A172 (cell line): ENCODE measurements around the gene IRAK1. TPM values are rescaled to one million over a fixed set of nuclear protein-coding genes. Genes with fewer than 3 reads are reported as not detected.
A peak's percentile ranks its signal among the peaks of the same experiment; 100 is the strongest.

Source experiments
- DNase-seq: peaks from one replicate; pipeline ENCODE4 v3.0.0-alpha.2; 2015; ENCODE audit warnings: low spot score
- total RNA-seq: library from RNA; depleted of rRNA; stranded (reverse); fragments of >200 nt; shearing (Covaris generic); gene quantifications from 2 replicates; pipeline ENCODE4 v1.2.3, GENCODE V29; 2014; rRNA removed

The IRAK1 gene
- total RNA-seq, 1 experiment from 2014 or later, result 220 TPM

DNA sequence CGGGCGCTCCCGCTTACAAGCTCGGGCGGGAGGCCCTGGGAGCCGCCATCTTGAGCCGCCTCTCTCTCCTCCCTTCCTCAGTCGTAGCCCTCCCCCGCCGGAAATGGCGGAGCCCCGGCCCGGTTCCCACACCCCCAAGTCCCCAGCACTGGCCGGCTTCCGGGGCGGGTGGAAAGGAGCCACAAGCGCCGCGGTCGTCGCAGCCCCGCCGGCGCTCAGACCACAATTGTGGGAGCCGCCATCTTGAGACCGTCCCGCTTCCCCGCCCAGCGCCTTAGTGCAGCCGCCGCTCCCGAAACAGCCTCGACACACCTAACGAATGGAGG, 48.6 kb downstream of the IRAK1 start:
- peak; percentile 82 for DNase-seq

DNA sequence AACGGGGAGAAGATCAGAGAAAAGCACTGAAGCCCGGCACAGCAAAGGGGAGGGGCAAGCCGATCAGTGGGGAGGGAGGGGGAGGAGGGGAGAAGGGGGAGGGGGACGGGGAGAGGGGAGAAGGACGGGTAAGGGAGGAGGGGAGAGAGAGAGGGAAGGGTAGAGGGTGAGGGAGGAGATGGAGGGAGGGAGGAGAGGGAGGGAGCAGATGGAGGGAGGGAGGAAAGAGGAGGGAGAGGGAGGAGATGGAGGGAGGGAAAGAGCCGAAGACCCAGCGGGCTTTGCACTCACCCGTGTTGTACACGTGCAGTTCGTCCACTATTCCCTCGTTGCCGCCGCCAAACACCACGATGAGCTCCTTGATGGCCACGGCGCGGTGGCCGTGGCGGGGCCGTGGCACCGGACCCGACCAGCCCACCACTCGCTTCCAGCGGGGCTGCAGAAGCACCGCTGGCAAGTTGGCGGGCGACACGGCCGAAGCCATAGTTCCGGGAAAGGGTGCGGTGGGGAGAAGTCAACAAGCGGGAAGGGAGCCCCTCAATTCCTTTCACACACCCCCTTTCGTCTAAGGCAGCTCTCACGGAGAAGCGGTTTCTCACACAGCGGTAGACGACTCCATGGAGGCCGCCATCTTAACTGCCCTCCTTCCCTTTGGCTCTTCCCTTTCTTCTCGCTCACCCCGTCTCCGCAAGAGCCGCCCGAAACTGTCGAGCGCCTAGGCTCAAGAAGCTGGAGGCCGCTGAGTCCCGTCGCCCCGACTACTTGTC, 49.2 kb downstream of the IRAK1 start:
- DNase-seq, result peak; percentile 82

GRCh38 chrX:153969904-153970356, 49.8 kb downstream of the IRAK1 start:
- peak; percentile 38 for DNase-seq

DNA sequence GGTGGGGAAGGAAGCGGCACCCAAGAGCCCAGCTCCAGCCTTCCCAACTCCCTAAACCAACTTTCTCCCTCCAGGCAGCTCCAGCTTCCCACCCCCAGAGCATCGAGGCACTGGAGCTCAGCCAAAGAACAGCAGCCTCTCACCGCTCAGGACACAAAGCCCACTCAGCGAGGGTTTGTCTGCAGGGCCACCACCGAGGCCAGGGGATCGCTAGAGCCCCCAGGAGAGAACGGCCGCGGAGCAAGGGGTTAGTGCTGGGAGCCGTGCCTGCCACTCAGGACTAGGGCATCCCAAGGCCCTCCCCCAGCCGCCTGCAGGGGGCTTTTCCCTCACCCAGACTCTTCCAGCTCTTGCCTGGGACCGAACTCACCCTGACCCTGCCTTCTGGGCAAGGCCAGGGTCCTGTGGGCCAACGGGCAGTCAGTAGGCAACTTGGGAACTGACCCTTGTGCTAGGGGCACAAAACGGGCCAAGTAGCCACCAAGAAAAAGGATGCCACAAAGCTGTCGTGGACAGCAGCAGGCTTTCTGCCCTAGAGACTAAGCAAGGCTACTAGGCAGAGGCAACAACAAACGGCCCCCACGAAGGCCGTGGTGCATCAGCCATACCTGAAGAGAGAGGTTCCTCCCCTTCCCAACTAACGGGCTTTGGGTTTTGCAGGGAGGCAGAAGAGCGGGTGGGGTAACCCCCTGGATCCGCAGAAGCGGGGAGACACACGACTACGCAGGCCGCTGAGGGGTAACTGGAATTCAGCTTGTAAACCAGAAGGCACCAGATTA, 50.4 kb downstream of the IRAK1 start:
- DNase-seq, result no peak

- no peak for DNase-seq
Measured at GRCh38 chrX:153968754-153969124, 51.0 kb downstream of the IRAK1 start.

DNA sequence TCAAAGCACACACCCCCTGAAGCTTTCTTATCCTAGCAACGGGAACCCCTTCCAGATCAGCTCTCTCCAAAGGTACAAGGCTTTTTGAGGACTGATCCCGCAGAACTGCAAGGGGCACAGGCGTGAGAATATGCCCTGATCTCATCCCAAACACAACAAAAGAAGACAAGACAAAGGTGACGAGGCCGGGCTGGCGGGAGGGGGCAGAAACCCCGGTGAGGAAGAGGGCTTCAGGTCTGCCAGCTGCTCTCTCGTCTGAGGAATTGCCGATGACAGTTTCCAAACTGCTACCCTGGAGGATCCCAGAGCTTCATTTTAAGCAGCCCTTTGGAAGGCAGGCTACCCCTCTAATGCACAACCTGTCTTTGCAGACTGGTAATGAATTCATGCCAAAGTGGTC, 51.4 kb downstream of the IRAK1 start:
- no peak for DNase-seq

DNA sequence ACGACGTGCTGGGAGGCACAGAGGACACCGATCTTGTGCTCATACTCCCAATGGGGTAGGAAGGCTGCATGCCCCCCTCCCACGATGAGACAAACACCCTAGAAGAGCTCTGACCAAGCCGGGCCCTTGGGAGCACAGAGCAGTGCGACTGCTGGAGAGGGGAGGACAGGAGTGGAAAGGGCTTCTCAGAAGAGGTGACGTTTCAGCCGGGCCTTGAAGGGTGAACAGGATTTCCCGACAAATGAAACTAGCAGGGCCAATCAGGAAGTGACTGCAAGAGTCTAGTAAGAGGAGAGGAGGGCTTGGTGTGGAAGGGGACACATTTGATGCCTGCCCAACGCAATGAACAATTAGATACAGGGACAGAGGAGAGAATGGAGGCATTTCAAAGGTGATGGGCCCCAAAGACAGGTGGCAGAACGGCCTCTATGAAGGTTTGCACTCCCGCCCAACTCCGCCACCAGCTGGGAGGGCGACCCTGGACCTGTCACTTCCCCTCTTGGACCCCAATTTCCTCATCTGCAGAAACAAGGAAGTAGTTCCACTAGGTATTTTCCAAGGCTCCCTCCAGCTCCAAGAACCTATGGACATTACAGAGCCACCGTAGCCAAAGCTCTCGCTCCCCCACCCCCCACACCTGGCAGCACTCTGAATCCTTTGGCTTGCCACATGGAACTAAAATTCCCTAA, 52.0 kb downstream of the IRAK1 start:
- no peak for DNase-seq

DNA sequence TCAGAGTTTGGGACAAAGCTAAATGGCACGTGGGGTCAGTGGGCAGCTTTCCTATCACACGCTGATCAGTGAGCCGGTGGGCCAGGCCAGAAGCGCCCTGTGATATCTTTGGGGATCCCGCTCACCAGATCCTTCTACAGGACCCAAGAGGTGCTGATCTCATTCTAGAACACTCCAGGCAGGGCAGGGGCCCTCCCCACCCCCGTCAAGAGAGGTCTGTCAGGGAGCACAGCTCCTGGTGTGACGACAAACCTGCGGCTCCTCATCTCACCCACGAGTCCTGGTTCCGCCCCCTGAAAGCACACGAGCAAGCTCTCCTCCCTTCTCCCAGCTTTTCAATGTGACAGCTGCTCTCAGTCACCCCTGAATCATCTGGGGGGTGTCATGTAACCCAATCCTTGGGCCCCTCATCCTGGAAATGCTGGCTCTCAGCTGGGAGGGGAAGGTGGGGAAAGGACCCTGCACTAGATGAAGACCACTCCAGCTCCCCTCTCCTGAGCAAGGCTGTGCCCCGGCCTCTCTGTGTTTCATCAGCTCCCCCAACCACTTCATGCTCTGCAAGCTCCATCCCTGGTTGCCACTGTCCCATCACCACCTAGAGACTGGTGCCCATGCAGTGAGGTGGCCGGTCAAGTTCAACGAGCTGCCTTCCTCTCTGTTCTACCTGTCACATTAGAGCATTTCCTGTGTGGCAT, 52.7 kb downstream of the IRAK1 start:
- no peak for DNase-seq

DNA sequence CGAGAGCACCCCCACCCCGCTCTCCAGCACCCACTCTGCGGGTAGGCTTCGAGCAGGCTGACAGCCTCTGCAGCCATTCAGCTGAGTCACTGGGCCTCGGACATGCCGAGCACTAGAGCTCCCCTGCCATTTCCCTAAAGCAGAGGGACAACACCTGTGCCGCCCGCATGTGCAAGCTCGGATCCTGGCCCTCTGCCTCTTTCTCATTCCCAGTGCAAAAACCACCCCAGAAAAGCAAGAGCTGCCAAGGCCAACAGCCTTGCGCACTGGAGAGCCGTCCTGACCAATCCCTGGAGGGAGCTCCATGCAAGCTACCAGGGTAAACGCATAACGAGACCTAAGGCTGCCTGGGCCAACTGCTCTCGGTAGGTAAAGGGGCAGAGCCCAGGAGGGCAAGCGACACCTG, 53.4 kb downstream of the IRAK1 start:
- no peak for DNase-seq

- no peak for DNase-seq
Measured at GRCh38 chrX:153965406-153965805, 54.3 kb downstream of the IRAK1 start.

GRCh38 chrX:153964105-153964504, 55.6 kb downstream of the IRAK1 start:
- DNase-seq, result no peak

DNA sequence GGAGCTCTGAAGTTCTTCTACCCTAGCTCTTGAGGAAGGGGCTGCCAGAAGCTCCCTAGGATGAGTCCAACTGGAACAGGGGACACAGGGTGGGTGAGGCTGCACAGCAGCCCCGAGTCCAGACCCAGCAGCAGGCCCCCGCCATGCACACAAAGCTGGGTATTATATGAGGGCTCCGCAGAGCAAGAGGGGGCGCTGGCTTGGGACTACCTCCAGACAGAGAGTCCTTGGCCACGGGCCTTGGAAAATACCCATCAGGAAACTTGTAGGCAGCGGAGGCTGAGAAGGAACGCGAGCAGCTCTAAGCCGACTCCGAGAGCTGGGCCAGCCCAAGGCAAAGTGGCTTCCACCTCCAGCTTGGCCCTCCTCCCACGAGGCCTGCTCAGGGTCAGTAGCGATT, 56.2 kb downstream of the IRAK1 start:
- no peak for DNase-seq

DNA sequence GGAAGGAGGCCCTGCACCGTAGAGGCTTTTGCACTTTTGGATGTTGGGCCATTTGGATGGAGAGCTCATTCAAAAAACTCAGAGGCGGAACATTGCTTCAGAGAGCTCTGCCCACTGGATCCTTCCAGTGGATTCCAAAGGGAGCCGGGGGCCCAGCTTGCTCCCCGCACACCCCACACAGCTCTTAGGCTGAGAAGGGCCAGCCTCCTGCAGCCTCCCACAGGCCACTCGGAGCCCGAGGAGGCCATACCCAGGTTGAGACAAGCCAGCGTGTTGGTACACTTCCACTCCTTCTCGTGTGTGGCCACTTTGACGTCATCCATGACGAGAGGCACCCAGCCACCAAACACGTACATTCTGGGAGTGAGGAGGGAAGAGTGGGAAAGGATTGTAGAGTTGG, 58.4 kb downstream of the IRAK1 start:
- DNase-seq, result no peak

DNA sequence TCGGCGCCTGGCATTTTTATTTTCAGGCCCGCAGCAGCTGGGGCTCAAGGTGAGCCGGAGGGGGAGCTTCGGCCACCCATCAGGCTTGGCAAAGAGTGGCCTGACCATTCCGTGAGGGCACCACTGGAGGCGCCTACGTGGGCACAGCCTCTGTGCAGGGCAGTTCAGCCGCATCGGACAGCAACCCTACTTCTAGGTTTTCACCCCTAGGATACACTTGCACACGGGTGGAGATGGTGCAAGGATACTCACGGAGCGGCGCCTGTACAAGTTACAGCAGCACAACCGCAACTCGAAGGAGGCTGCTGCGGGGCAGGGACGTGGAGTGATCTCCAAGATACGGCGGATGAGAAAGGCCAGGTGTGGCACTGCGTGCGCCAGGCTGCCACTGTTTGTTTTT, 58.9 kb downstream of the IRAK1 start:
- no peak for DNase-seq

Other genes starting within 250 kb of the IRAK1 start
- gene SRPK3, start 238.9 kb downstream of the IRAK1 start, total RNA-seq, result 0.59 and 2.2 TPM in 2 replicates
- 116 and 127 TPM in 2 replicates for gene IDH3G, start 225.5 kb downstream of the IRAK1 start, total RNA-seq
- 227 and 287 TPM in 2 replicates for gene SSR4, start 225.2 kb downstream of the IRAK1 start, total RNA-seq
- 8.2 and 10.5 TPM in 2 replicates for gene PDZD4, start 189.4 kb downstream of the IRAK1 start, total RNA-seq
- gene L1CAM, start 133.7 kb downstream of the IRAK1 start, total RNA-seq, result 77.7 and 94.0 TPM in 2 replicates
- 2.0 and 2.6 TPM in 2 replicates for gene AVPR2, start 115.2 kb downstream of the IRAK1 start, total RNA-seq
- 1.3 and 5.3 TPM in 2 replicates for gene ARHGAP4, start 93.6 kb downstream of the IRAK1 start, total RNA-seq
- gene NAA10, start 84.9 kb downstream of the IRAK1 start, total RNA-seq, result 210 and 249 TPM in 2 replicates
- gene RENBP, start 75.3 kb downstream of the IRAK1 start, total RNA-seq, result 0.62 TPM in 2 replicates
- 40.8 and 41.7 TPM in 2 replicates for gene HCFC1, start 48.1 kb downstream of the IRAK1 start, total RNA-seq
- gene TMEM187, start 47.1 kb downstream of the IRAK1 start, total RNA-seq, result 8.6 and 9.6 TPM in 2 replicates
- gene MECP2, start 77.8 kb upstream of the IRAK1 start, total RNA-seq, result 35.1 and 48.3 TPM in 2 replicates
- gene OPN1LW, start 124.3 kb upstream of the IRAK1 start, total RNA-seq, result not detected in 2 replicates
- not detected in 2 replicates for gene OPN1MW, start 162.7 kb upstream of the IRAK1 start, total RNA-seq
- not detected in 2 replicates for gene OPN1MW2, start 199.9 kb upstream of the IRAK1 start, total RNA-seq
- not detected in 2 replicates for gene OPN1MW3, start 237.7 kb upstream of the IRAK1 start, total RNA-seq